Endodermal cell (in vitro differentiated cells): Measurements from ENCODE around the gene KCNJ1. TPM values are rescaled to one million over a fixed set of nuclear protein-coding genes. Genes with fewer than 3 reads are reported as not detected.

Experiments used
- DNase-seq: peaks from one replicate; pipeline ENCODE4 v3.0.0-alpha.2; 2017
- H3K27ac ChIP-seq: 2 replicates; pipeline ENCODE4 v1.5.1; 2013; ENCODE audit warnings: mild to moderate bottlenecking, low read depth, low read length, moderate library complexity
- H3K27me3 ChIP-seq: 2 replicates; pipeline ENCODE4 v1.6.1; 2013; ENCODE audit warnings: mild to moderate bottlenecking, low read length, moderate library complexity; ENCODE audit not compliant: insufficient read depth, control insufficient read depth, poor library complexity, severe bottlenecking
- H3K36me3 ChIP-seq: 2 replicates; pipeline ENCODE4 v1.7.0; 2013; ENCODE audit warnings: mild to moderate bottlenecking, low read length, moderate library complexity; ENCODE audit not compliant: control insufficient read depth, insufficient read depth
- H3K4me1 ChIP-seq: one replicate; pipeline ENCODE4 v1.7.0; 2013; ENCODE audit warnings: low read length; ENCODE audit not compliant: control insufficient read depth, insufficient read depth
- H3K4me3 ChIP-seq: 2 replicates; pipeline ENCODE4 v1.5.1; 2013; ENCODE audit warnings: mild to moderate bottlenecking, low read length, moderate library complexity
- H3K9ac ChIP-seq: 2 replicates; pipeline ENCODE4 v1.6.1; 2013; ENCODE audit warnings: mild to moderate bottlenecking, low read length, moderate library complexity; ENCODE audit not compliant: poor library complexity, severe bottlenecking; ENCODE audit errors: extremely low read depth
- H3K9me3 ChIP-seq: 2 replicates; pipeline ENCODE4 v1.6.1; 2013; ENCODE audit warnings: mild to moderate bottlenecking, low read length, moderate library complexity; ENCODE audit not compliant: control insufficient read depth
- H3K27ac Mint-ChIP-seq: 2 replicates; pipeline ENCODE4 v1.8.0; 2020; ENCODE audit warnings: mixed read lengths
- H3K27me3 Mint-ChIP-seq: 2 replicates; pipeline ENCODE4 v1.8.0; 2021; ENCODE audit warnings: mild to moderate bottlenecking, mixed read lengths; ENCODE audit not compliant: insufficient read depth
- H3K36me3 Mint-ChIP-seq: 2 replicates; pipeline ENCODE4 v1.8.0; 2020; ENCODE audit warnings: low read depth, mixed read lengths
- H3K4me1 Mint-ChIP-seq: 2 replicates; pipeline ENCODE4 v1.8.0; 2020; ENCODE audit warnings: mixed read lengths
- H3K4me3 Mint-ChIP-seq: 2 replicates; pipeline ENCODE4 v1.8.0; 2020; ENCODE audit warnings: mild to moderate bottlenecking, moderate library complexity, mixed read lengths
- H3K9me3 Mint-ChIP-seq: 2 replicates; pipeline ENCODE4 v1.8.0; 2020; ENCODE audit warnings: mild to moderate bottlenecking, mixed read lengths
- CTCF ChIP-seq: fragments of 200-600 bp; sonication (generic); conservative IDR thresholded peaks from 2 replicates; pipeline ENCODE4 v1.5.0; 2021; ENCODE audit warnings: antibody characterized with exemption, mild to moderate bottlenecking
- WGBS, 2 experiments: methylation state at CpG; one replicate each; pipeline versions ENCODE4 v1.1.5 to v1.1.7; 2013; ENCODE audit warnings: missing lambda C conversion rate in 2 of 2, mixed read lengths in 1 of 2; ENCODE audit not compliant: insufficient coverage in 1 of 2, insufficient read length in 1 of 2; 5-methylcytosine and 5-hydroxymethylcytosine counted together
- long read RNA-seq, 4 experiments: library from polyadenylated mRNA in 2 of 4; library from RNA in 1 of 4; library from capped mRNA in 1 of 4; stranded (forward) in 3 of 4; unstranded in 1 of 4; transcript quantifications; one replicate each; pipeline ENCODE4 v2.0.0, GENCODE V29; 2020 to 2021; ENCODE audit warnings: inconsistent platforms in 1 of 4
- polyA plus RNA-seq, 2 experiments: library from polyadenylated mRNA; stranded (reverse); fragments of 50-300 nt; gene quantifications; one replicate each; pipeline ENCODE4 v1.2.3, GENCODE V29; 2013
- total RNA-seq, 2 donors: library from RNA; stranded (reverse); fragmentation: NEBNext Ultra II Directional in 1 of 2; extraction: Animal tissue kit (Norgen Biotek cat#: 25700) in 1 of 2; gene quantifications; 2 replicates in 1 of 2; 3 replicates in 1 of 2; pipeline ENCODE4 v1.2.1, GENCODE V29; 2021

Gene KCNJ1
- total RNA-seq, result not detected
- polyA plus RNA-seq (2013, experiment 1 of 2), result 0.36 TPM
- not detected for polyA plus RNA-seq (2013, experiment 2 of 2)
- long read RNA-seq, experiment 1, result 0 reads
- long read RNA-seq, experiment 2, result 0 reads
- long read RNA-seq, experiment 3, partial matches to known transcripts, result 0 of 1 reads
- long read RNA-seq, experiment 3, other reads (novel, unspliced or antisense), result 1 of 1 reads
- long read RNA-seq, experiment 4, result 0 reads

- 91 to 94% methylated on average over 6 to 8 of the region's 8 CpGs for WGBS, 2 experiments
- no peaks in the 10 kb centered on the region for H3K27me3 Mint-ChIP-seq
- H3K4me1 ChIP-seq, result peaks cover 16% of the 10 kb centered on the region
- no peak within 1 kb of the TSS for H3K9ac ChIP-seq
- H3K27me3 ChIP-seq, result no peaks in the 10 kb centered on the region
- no peak for DNase-seq
- no peaks in the 10 kb centered on the region for H3K36me3 Mint-ChIP-seq
- no peak within 1 kb of the TSS for H3K4me3 ChIP-seq
- peaks cover 17% of the 10 kb centered on the region for H3K4me1 Mint-ChIP-seq
- no peak within 1 kb of the TSS for H3K27ac Mint-ChIP-seq
- no peaks in the 10 kb centered on the region for H3K9me3 ChIP-seq
- no peak for TF ChIP-seq CTCF
- H3K27ac ChIP-seq, result no peak within 1 kb of the TSS
- H3K9me3 Mint-ChIP-seq, result no peaks in the 10 kb centered on the region
- H3K36me3 ChIP-seq, result no peaks in the 10 kb centered on the region
- H3K4me3 Mint-ChIP-seq, result no peak within 1 kb of the TSS
These were observed at the start of gene KCNJ1 for GRCh38 chr11:128867277-128867676. Gene KCNJ1 (minus strand): TSS chr11:128867296. CDS start chr11:128840243, 27,053 bp downstream.

- Histone ChIP-seq H3K27ac (no peak overlapping the region), H3K9ac (no peak overlapping the region), H3K4me3 (no peak overlapping the region), H3K27me3 (no peaks in the 10 kb centered on the region), H3K36me3 (no peaks in the 10 kb centered on the region), H3K4me1 (no peaks in the 10 kb centered on the region), H3K9me3 (no peaks in the 10 kb centered on the region)
- Mint-ChIP-seq H3K4me3 (no peak overlapping the region), H3K36me3 (no peaks in the 10 kb centered on the region), H3K27ac (no peak overlapping the region), H3K27me3 (peaks cover 10% of the 10 kb centered on the region), H3K4me1 (no peaks in the 10 kb centered on the region), H3K9me3 (no peaks in the 10 kb centered on the region)
- no peak for DNase-seq
- TF ChIP-seq CTCF, result no peak
- WGBS, 2 experiments, result 90 to 100% methylated on average over 1 to 2 of the region's 2 CpGs
These were observed 49.6 kb upstream of the KCNJ1 start for GRCh38 chr11:128916681-128917080.

- Mint-ChIP-seq H3K9me3 (no peaks in the 10 kb centered on the region), H3K4me3 (no peak overlapping the region), H3K27ac (no peak overlapping the region), H3K27me3 (peaks cover 12% of the 10 kb centered on the region), H3K36me3 (peaks cover 3% of the 10 kb centered on the region), H3K4me1 (no peaks in the 10 kb centered on the region)
- TF ChIP-seq CTCF, result no peak
- 50 to 63% methylated on average over 2 to 3 of the region's 3 CpGs for WGBS, 2 experiments
- no peak overlapping the region for H3K27ac ChIP-seq
- H3K9ac ChIP-seq, result no peak overlapping the region
- no peaks in the 10 kb centered on the region for H3K27me3 ChIP-seq
- no peaks in the 10 kb centered on the region for H3K4me1 ChIP-seq
- no peak for DNase-seq
- H3K36me3 ChIP-seq, result no peaks in the 10 kb centered on the region
- no peaks in the 10 kb centered on the region for H3K9me3 ChIP-seq
- no peak overlapping the region for H3K4me3 ChIP-seq
These were observed 49.0 kb upstream of the KCNJ1 start for GRCh38 chr11:128916037-128916572.
